Testis (tissue), 2 donors: Measurements from ENCODE around the gene MAD2L2.

Experiments
- POLR2A ChIP-seq: fragments of 450-650 bp; IDR thresholded peaks from one replicate; pipeline ENCODE4 v1.6.1; 2017; ENCODE audit warnings: antibody characterized with exemption, mild to moderate bottlenecking, moderate library complexity
- TF ChIP-seq, protein P1 (sequence below), 3 experiments: fragments of 450-650 bp in 2 of 3; fragments of 200-600 bp in 1 of 3; sonication (generic) in 1 of 3; IDR thresholded peaks; one replicate each; pipeline ENCODE4 v1.5.1; 2016 to 2019; ENCODE audit warnings: antibody characterized with exemption in 3 of 3, mild to moderate bottlenecking in 2 of 3, moderate library complexity in 1 of 3

DNA sequence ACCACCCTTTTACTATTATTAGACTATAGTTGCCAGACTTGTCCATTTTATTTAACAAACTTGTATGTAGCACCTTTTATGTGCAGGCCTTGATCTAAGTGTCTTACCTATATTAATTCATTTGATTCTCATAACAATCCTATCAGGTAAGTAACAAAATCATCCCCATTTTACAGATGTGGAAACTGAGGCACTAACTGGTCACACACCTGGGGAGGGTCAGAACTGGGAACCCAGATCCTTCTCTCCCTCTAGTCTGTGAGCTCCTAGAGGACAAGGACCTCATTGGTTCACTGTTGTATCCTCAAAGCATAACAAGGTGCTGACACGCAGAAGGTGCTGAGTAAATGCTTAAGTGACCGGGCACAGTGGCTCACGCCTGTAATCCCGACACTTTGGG is 41.6 kb downstream of the MAD2L2 start:
- TF ChIP-seq, protein P1, sequence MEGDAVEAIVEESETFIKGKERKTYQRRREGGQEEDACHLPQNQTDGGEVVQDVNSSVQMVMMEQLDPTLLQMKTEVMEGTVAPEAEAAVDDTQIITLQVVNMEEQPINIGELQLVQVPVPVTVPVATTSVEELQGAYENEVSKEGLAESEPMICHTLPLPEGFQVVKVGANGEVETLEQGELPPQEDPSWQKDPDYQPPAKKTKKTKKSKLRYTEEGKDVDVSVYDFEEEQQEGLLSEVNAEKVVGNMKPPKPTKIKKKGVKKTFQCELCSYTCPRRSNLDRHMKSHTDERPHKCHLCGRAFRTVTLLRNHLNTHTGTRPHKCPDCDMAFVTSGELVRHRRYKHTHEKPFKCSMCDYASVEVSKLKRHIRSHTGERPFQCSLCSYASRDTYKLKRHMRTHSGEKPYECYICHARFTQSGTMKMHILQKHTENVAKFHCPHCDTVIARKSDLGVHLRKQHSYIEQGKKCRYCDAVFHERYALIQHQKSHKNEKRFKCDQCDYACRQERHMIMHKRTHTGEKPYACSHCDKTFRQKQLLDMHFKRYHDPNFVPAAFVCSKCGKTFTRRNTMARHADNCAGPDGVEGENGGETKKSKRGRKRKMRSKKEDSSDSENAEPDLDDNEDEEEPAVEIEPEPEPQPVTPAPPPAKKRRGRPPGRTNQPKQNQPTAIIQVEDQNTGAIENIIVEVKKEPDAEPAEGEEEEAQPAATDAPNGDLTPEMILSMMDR (IDR thresholded peaks at IDR 0.05): no peak
- no peak for TF ChIP-seq POLR2A
